SU-DHL-6 (cell line): ENCODE data around the gene NINJ2.
A peak's percentile ranks its signal among the peaks of the same experiment; 100 is the strongest.

Experiments used
- H2AFZ ChIP-seq: fragments of 200-600 bp; sonication (generic); 2 replicates; pipeline ENCODE4 v1.6.1; 2014; ENCODE audit warnings: low read depth, mild to moderate bottlenecking, moderate library complexity, mixed read lengths, antibody characterized with exemption, low read length; ENCODE audit not compliant: severe bottlenecking
- H3F3A ChIP-seq: fragments of 200-600 bp; shearing (Covaris generic); 2 replicates; pipeline ENCODE4 v1.6.0; 2016; ENCODE audit warnings: antibody characterized with exemption, mild to moderate bottlenecking; ENCODE audit not compliant: insufficient read depth
- H3K27ac ChIP-seq: fragments of 200-600 bp; sonication (generic); 2 replicates; pipeline ENCODE4 v1.5.1; 2016; ENCODE audit warnings: low read depth, mild to moderate bottlenecking, low read length, moderate library complexity, mixed read lengths
- H3K27me3 ChIP-seq: fragments of 200-600 bp; sonication (generic), shearing (Covaris generic); 2 replicates; pipeline ENCODE4 v1.6.0; 2014; ENCODE audit warnings: mild to moderate bottlenecking, low read length
- H3K36me3 ChIP-seq: fragments of 200-600 bp; sonication (generic); 2 replicates; pipeline ENCODE4 v1.6.1; 2014; ENCODE audit warnings: mild to moderate bottlenecking, low read length, mixed read lengths
- H3K4me2 ChIP-seq: fragments of 300-600, 200-600 bp; shearing (Covaris generic), sonication (generic); 2 replicates; pipeline ENCODE4 v1.6.0; 2014; ENCODE audit warnings: low read length, low read depth, mild to moderate bottlenecking; ENCODE audit not compliant: poor library complexity, severe bottlenecking
- H3K4me3 ChIP-seq: fragments of 200-600 bp; sonication (generic); 2 replicates; pipeline ENCODE4 v1.5.1; 2014; ENCODE audit warnings: antibody characterized with exemption, low read length, mild to moderate bottlenecking, mixed read lengths; ENCODE audit not compliant: insufficient read depth, poor library complexity, severe bottlenecking
- H3K79me2 ChIP-seq: fragments of 200-600 bp; sonication (generic); 2 replicates; pipeline ENCODE4 v1.6.1; 2014; ENCODE audit warnings: mild to moderate bottlenecking, low read length, moderate library complexity; ENCODE audit not compliant: insufficient read depth
- H3K9ac ChIP-seq: fragments of 200-600 bp; sonication (generic); 2 replicates; pipeline ENCODE4 v1.7.0; 2014; ENCODE audit warnings: mild to moderate bottlenecking, low read length
- H3K9me2 ChIP-seq: fragments of 200-600 bp; sonication (generic); replicated peaks from 2 replicates; pipeline ENCODE4 v1.6.1; 2014; ENCODE audit warnings: low read length; ENCODE audit not compliant: insufficient read depth
- H3K9me3 ChIP-seq: fragments of 200-600 bp; sonication (generic); 2 replicates; pipeline ENCODE4 v1.6.1; 2014; ENCODE audit warnings: low read length, mixed read lengths; ENCODE audit not compliant: insufficient read depth
- H4K20me1 ChIP-seq: fragments of 200-600 bp; sonication (generic); 2 replicates; pipeline ENCODE4 v1.6.1; 2014; ENCODE audit warnings: low read depth, mild to moderate bottlenecking, antibody characterized with exemption, low read length, moderate library complexity, mixed read lengths
- CTCF ChIP-seq: fragments of 200-600 bp; sonication (generic); IDR thresholded peaks from one replicate; pipeline ENCODE4 v1.5.1; 2017; ENCODE audit warnings: antibody characterized with exemption, mild to moderate bottlenecking, low read length, moderate library complexity; ENCODE audit not compliant: insufficient read depth, poor library complexity, severe bottlenecking
- EZH2phosphoT487 ChIP-seq: fragments of 200-600 bp; sonication (generic), shearing (Covaris generic); conservative IDR thresholded peaks from 2 replicates; pipeline ENCODE4 v1.6.1; 2018; ENCODE audit warnings: mild to moderate bottlenecking, antibody characterized with exemption, low read length, moderate library complexity, mixed read lengths

NINJ2 gene

GRCh38 chr12:549476-550082 is 113.7 kb downstream of the NINJ2 start:
- H3K4me2 ChIP-seq: no peak overlapping the region
- no peaks in the 10 kb centered on the region for H3K9me2 ChIP-seq

GRCh38 chr12:547883-548470 is 115.3 kb downstream of the NINJ2 start:
- Histone ChIP-seq H3K9me2 (no peaks in the 10 kb centered on the region), H2AFZ (no peak overlapping the region), H3K27ac (no peak overlapping the region), H3K4me2 (no peak overlapping the region), H3K27me3 (no peaks in the 10 kb centered on the region), H3K9ac (no peak overlapping the region), H3K79me2 (no peaks in the 10 kb centered on the region), H3F3A (no peaks in the 10 kb centered on the region), H3K4me3 (no peak overlapping the region), H4K20me1 (no peaks in the 10 kb centered on the region), H3K36me3 (no peaks in the 10 kb centered on the region), H3K9me3 (no peaks in the 10 kb centered on the region)
- no peak for TF ChIP-seq CTCF
- no peak for TF ChIP-seq EZH2phosphoT487

More at GRCh38 chr12:549476-550082, 113.7 kb downstream of the NINJ2 start:
- H3K9me3 ChIP-seq: no peaks in the 10 kb centered on the region
- no peak overlapping the region for H2AFZ ChIP-seq
- no peaks in the 10 kb centered on the region for H3F3A ChIP-seq
- no peak overlapping the region for H3K4me3 ChIP-seq
- no peak overlapping the region for H3K9ac ChIP-seq
- H3K79me2 ChIP-seq: no peaks in the 10 kb centered on the region
- TF ChIP-seq EZH2phosphoT487 (no peak), CTCF (no peak)
- H3K27ac ChIP-seq: no peak overlapping the region
- H3K27me3 ChIP-seq: no peaks in the 10 kb centered on the region
- no peaks in the 10 kb centered on the region for H4K20me1 ChIP-seq
- H3K36me3 ChIP-seq: no peaks in the 10 kb centered on the region

GRCh38 chr12:546920-547845 is 116.1 kb downstream of the NINJ2 start:
- Histone ChIP-seq H3K27ac (no peak overlapping the region), H4K20me1 (no peaks in the 10 kb centered on the region), H3K4me2 (peak overlapping the region; percentile 28), H3K9me2 (no peaks in the 10 kb centered on the region), H3K9me3 (no peaks in the 10 kb centered on the region), H3K27me3 (no peaks in the 10 kb centered on the region), H3K9ac (no peak overlapping the region), H3K4me3 (no peak overlapping the region), H3K79me2 (no peaks in the 10 kb centered on the region), H3K36me3 (no peaks in the 10 kb centered on the region), H2AFZ (no peak overlapping the region), H3F3A (no peaks in the 10 kb centered on the region)
- TF ChIP-seq CTCF: peak; percentile 97
- TF ChIP-seq EZH2phosphoT487: no peak
